ENCODE results near the gene LANCL3.

- TF ChIP-seq CTCF (IDR thresholded peaks at IDR 0.05; ENCODE audit: insufficient read depth, low read length) (no peak), POLR2AphosphoS5 (IDR thresholded peaks at IDR 0.05; ENCODE audit: low read depth) (no peak), GABPA (IDR thresholded peaks at IDR 0.05; ENCODE audit: low read depth) (no peak), REST (IDR thresholded peaks at IDR 0.05; ENCODE audit: insufficient replicate concordance, low read depth) (no peak)
Observed at GRCh38 chrX:37712458-37712857, 141.0 kb downstream of the LANCL3 start.

All from HL-60 (cell line).